HG03196 (cell line): ENCODE data around the gene SF3B1.
A peak's percentile ranks its signal among the peaks of the same experiment; 100 is the strongest.
"Not testable (repeated sequence)": the region's sequence is repeated elsewhere in the genome, so short reads cannot be mapped to it uniquely, and the experiment has no call there.

ENCODE experiments used
- ATAC-seq: cut with Tn5 transposase; IDR thresholded peaks from one replicate; pipeline ENCODE4 v1.9.1; 2021; ENCODE audit not compliant: unreplicated experiment

SF3B1 gene

DNA sequence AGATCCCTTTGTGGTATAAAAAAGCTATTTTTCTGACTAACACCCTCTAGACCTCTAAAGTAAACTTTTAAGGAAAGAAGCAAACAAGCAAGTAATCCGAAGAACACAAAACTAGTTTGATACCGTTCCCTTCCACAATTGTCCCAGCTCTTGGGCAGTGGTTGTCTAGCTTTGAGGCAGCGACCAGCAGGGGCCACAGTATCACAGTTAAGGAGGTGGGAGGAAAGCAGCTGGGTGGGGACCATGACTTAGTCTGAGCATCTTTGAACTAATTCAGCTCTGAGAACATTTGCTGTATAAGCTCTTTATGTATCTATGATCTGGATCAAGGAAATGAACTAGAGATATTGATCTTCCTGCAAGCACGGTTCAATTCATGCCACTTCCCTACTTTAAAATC lies 51.0 kb downstream of the SF3B1 start:
- ATAC-seq = no peak

DNA sequence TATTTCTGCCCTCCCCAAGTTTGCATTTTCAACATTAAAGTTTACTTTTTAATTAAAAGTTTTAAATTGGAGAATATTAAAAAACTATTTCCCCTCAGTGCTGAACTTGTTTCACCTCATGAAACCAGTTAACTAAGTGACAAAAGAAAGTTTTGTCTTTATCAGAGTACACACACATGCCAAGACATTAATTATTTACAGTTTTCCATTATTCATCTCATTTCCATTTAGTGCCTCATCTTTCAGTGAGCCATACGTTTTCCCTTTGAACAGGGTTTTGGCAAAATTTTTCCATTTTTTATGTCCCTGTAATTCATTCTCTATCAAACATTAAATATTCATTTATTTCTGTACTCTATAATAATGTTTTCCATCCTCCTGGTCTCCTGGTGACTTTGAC lies 53.2 kb downstream of the SF3B1 start:
- ATAC-seq = no peak

DNA sequence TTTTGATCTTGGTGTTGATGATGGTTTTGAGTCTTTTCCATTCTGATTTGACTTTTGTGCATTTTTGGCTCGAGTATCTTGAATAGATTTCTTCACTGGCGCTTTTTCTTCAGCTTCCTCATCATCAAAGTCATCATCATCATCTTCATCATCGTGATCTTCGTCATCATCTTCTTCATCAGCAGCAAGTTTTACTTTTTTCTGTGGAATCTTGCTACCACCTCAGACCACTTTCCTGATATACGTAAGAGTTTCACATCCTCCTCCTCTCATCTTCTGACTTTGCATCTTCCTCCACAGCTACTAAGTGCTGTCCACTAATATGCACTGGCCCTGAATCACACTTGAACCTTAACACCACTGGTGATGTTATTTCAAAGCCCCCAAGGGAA lies 54.9 kb downstream of the SF3B1 start:
- not testable (repeated sequence) for ATAC-seq

DNA sequence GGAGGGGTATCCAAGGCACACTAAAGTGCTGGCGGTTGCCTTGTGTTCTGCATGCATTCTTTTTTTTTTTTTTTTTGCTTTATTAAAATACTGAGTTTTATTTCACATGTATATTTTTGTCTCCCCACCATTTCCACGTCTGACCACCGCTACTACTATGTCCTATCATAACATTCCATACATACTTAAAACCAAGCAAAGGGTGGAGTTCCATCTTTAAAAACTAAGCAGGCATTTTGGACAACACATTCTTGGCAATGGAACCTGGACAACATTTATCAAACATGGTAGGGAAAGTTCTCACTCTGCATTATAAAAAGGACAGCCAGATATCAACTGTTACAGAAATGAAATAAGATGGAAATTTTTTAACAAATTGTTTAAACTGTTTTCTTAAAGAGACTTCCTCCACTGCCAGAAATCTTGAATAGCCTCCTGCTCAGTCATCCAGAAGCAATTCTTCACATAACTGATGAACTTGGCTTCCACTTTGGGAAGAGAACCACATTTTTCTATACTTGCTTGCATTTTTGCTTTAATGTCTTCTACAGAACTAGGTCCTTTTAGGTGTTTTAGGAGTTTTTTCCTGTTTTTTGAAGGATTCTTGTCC lies 55.4 kb downstream of the SF3B1 start:
- not testable (repeated sequence) for ATAC-seq

DNA sequence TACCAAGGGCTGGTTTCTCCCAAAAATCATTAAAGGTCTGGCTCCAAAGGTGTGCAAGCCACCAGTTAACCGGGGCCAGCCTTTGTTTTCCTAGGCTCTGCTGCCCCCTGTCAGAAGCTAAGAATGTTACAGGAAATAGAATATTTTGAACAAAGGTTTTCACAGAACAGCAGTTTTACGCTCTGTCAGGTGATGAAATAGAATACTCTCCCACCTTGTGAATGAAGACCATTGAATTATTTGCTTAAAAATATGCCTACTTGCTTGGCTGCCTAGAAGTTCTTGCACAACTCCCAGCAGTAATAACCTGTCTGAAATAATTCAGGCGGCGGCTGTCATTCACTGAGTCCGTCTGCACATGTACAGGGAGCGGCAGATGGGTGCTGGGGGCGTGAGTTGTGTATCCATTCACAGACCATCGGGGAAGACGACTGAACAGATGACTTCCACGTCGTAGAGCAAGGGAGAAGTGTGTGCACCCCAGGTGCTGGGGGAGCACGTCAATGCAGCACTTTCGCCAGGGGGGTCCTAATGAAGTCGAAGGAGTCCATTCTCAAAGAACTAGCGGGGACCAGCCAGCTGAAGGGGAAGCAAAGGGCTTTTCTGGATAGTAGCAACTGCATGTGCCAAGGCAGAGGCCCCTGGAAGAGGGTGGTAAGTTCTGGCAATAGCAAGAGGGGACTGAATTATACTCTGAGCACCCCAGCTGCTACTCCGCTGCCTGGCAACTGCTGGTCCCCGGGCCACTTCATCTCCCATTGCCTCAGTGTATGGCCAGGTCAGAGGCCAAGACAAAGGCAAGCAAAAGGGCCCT lies 56.1 kb downstream of the SF3B1 start:
- peak; percentile 54 for ATAC-seq

DNA sequence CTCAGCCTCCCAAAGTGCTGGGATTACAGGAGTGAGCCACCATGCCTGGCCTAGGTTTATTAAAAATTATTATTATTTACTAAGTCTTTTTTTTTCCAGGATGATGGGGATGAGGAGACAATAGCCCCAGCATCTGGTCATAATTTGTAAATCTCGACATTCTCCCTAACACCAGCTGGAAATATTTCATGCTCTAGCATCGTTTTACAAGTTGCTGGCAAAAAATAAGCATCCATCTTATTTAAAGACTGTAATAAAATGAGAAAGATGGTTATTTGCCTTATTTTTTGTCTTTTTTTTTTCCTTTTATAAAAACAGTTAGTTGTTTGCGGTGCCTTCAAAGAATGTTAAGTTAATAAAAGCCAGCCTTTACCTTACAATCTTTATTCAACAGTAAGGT lies 56.7 kb downstream of the SF3B1 start:
- no peak for ATAC-seq

DNA sequence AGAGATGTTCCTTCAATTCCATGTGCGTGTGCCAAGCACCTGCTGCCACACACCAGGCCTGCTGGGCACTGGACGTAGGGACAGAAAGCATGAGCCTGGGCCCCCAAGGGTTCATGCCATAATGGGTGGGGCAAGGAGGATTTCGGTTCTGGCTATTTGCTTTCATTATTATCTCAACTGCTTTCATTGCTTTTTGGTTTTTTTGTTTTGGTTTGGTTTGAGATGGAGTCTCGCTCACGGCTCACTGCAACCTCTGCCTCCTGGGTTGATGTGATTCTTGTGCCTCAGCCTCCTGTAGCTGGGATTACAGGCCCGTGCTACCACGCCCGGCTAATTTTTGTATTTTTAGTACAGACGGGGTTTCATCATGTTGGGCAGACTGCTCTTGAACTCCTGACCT lies 57.2 kb downstream of the SF3B1 start:
- no peak for ATAC-seq

DNA sequence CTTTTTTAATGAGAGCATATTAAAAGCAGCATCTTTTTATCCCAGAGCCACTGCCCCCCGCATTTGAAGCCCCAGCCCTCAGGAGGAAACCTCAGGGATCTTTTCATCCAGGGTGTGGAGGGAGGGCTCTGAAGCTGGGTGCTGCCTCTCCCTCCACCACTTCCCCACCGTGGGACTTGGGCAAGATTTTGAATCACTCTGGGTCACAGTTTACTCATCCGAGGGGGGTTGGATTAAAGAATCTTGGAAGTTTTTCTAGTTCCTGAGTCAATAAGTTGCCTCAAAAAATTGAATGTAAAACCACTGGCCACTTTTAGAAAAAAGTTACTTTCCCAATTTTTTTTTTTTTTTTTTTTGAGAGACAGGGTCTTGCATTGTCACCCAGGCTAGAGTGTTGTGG lies 62.2 kb downstream of the SF3B1 start:
- no peak for ATAC-seq

DNA sequence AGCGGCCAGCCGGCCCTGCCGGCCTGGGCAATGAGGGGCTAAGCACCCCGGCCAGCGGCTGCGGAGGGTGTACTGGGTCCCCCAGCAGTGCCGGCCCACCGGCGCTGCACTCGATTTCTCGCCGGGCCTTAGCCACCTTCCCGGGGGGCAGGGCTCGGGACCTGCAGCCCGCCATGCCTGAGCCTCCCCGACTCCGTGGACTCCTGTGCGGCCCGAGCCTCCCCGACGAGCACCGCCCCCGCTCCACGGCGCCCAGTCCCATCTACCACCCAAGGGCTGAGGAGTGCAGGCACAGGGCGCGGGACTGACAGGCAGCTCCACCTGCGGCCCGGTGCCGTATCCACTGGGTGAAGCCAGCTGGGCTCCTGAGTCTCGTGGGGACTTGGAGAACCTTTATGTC lies 64.2 kb downstream of the SF3B1 start:
- not testable (repeated sequence) for ATAC-seq

DNA sequence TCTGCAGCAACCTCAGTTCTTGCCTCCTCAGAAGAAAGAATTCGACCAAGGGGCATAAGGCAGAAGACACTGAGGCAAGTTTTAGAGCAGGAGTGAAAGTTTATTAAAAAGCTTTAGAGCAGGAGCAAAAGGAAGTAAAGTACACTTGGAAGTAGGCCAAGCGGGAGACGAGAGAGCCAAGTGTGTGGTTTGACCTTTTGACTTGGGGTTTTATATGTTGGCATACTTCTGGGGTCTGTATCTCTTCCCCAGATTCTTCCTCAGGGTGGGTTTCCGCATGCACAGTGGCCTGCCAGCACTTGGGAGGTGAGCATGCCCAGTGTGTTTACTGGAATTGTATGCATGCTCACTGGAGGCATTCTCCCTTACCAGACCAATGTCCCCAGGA lies 64.9 kb downstream of the SF3B1 start:
- ATAC-seq = no peak

DNA sequence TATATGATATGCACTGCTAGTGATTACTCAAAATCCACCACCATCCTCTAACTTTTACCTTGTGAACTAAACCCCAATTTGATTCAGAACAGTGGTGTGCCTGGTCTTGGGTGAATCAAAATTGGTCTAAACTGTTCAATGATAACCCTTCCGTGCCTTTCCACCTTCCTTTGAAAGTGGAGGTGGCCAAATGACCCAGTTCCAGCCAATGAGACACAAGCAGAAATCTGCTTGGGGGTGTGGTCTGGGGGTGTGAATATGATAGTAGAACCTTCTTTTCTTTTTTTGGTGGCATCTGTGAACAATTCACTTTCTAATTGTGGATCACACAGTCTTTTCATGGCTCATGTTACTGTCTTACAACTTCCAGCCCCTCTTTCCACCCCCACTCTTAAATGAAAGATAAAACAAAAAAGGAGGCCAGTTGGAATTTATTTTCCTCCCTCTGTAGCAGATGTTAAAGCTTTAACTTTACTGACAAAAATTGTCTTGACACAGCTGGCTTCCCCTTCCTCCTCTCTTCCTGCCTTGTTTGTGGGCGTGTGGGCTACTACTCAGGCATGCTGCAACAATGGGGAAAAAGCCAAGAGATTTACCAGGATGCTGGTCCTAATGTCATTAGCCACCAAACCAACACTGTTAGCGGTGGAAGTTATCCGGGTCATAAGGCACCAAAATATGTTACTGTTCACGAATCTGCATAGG lies 65.4 kb downstream of the SF3B1 start:
- no peak for ATAC-seq

DNA sequence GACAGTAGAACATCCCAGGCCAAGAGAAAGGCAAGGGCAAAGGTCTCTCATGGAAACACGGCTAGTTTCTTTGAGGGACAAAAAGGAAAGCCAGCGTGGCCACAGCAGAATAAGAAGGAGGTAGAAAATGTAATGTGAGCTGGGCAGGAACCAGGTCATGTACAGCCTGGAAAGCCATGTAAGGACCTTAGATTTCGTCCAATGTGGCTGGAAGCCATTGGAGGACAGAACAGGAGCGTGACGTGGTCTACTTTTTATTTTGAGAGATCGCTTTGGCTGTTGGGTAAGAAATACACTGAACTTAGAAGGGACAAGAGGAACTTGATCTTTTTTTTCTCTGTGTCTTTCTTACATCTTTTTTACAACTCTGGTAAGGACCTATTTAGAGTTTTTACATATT lies 66.4 kb downstream of the SF3B1 start:
- no peak for ATAC-seq

DNA sequence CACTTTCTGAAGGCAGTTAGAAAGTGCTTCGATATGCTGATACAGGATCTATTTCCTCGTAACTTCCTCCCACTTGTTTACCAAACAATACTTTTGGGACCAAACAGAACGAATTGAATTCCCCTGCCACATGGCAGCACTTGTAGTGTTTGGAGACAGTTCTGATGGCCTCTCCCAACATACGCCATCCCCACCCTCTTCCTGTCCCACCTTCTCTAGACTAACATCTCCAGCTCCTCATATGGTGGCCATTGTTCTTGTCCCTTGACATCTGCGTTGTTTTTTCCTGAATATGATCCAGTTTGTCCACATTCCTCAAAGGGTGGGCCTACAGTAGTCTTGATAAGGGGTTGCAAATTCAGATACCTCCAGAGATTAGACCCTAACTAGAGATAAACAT lies 70.8 kb downstream of the SF3B1 start:
- no peak for ATAC-seq

DNA sequence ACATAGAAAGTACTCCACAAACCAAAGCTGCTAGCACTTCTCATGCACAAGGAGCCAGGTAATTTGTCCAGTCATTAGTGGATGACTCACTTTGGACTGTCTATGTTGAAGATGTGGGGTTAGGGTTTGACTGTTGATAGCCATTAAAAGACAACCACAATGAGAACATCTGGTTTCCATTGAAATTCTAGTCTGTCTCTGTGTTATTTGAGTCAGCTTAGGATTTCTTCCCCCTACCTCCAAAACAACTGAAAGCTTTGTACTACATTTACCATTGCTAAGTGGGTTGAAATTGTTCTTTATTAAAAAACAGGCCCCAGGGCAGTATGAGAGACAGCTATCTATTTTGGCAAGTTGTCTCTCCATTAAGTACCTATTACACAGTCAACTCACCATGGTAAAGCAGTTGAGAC lies 74.1 kb downstream of the SF3B1 start:
- peak; percentile 67 for ATAC-seq

DNA sequence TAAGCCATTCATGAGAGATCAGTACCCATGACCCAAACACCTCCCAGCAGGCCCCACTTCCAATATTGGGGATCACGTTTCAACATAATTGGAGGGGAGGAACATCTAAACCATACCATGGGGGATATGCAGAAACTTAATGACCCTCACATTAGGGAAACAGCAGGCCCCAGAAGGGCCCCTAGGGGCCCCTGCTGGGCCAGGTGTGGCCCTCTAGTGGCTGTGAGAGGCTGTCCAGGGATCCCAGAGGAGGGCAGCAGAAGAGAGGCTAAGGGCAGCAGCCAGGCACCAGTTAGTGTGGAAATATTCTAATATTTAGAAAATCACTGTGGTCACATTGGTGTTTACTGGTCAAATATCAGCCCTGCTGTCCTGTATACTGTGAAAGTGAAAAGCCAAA lies 75.0 kb downstream of the SF3B1 start:
- ATAC-seq = no peak

DNA sequence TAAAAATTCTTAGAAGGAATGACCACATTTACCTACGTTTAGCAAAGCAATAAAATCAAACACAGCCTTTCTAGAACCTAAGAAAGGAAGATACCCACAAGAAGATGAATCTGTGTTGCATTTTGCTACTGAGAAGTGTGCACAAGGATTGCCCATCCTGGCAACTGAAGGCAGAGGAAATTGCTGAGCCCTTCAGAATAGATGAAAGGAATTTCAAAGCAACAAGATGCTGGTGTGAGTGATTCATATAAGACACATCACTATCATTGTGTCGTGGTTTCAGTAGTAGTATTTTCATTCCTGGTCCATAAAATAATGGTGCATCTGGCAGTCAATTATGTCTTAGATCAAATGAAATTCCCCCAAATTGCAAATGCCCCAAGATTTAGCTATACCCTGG lies 75.9 kb downstream of the SF3B1 start:
- ATAC-seq = no peak

DNA sequence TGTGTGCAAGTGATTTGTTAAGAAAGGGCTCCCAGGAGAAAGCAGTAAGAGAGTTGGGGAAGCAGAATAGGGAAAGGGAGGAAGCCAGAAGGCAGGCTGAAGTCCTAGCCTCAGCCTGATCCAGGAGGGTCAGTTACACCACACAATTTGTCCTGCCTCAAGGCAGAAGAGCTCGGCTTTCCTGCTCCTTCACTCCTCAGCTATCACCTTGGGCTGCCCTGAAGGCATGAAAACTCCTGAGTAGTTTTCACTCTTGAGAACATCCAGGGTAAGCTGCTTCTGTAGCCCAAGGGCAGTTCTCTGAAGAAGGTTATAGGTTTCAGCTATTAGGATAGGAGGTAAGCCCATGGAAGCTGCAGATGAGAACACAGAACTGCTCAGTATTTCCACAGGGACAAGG lies 76.8 kb downstream of the SF3B1 start:
- no peak for ATAC-seq

DNA sequence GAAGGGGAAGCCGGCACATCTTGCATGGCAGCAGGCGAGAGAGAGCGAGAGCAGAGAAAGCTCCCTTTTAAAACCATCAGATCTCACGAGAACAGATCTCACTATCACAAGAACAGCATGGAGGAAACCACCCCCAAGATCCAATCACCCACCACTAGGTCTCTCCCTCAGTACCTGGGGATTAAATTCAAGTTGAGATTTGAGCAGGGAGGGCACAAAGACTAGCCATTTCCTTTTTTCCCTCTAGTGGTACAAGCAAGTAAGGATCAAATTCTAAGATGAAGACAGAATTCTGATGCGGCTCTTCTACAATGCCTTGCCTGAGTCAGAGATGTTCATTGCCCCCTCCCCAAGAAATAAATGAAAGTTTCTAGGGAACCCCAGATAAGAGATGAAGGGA lies 78.7 kb downstream of the SF3B1 start:
- ATAC-seq = no peak

DNA sequence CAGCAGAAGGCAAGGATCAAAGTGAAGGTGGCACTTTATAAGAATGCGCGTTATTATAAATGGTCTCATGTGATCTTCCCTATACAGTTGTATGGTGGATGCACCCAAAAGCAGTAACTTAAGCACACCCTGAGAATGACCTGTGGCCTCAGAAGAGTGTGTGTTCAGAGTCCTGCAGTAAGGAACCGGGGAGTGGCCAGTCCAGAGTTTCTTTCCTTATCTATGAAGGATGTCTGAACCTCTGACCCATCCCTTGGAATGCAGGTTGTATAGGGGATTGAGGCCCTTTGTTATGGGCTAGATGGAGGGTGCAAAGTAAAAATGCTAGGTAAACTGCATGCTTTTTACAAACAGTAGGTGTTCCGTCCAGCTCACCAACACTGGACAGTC lies 80.7 kb downstream of the SF3B1 start:
- no peak for ATAC-seq

DNA sequence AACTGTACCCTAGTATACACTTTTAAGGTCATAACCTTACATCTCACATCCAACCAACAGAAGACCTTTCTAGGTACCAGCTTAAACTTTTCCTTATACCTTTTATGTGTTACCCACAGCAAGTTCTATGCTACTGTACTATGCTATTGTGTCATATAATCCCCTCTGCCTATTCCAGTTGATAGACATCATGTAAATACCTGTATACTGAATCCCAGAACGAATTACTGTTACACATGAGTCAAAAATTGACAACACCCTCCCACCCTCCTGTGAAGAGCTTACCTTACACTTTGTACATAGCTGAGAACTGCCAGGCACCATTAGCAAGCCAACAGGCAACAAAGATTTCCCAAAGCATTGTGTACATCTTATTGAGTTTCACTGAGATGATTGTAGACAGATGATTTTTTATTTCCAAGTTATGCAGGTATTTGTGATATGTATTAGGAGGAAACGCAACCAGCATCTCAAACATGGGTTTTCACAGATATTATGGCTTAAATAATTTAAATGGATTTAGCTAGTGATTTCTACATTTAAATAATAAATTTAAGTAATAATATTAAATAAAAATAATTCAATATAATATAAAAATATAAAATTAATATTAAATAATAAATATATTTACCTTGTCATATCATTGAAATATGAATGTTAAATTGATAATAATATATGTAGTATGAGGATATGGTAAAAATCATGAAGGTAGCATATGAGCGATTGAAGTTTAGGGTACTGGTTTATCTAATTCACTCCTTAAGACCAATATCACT lies 81.2 kb downstream of the SF3B1 start:
- no peak for ATAC-seq

DNA sequence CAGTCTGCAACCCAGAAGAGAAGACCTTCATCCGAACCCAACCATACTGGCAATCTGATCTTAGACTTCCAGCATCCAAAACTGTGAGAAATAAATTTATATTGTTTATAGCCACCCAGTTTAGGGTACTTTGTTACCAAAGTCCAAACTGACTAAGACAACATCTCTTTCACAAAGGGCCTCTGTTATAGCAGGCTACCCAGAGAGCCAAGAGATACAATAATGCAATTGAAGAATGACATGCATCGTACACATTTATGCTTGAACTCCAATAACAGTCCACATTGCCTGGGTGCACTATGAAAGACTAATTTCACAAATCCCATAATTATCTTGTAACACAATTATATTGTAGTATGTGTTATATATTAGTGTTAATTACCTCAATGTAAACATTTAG lies 85.1 kb downstream of the SF3B1 start:
- ATAC-seq = no peak
